Stomach (tissue), 9 donors: Measurements from ENCODE around the gene MRPL41. TPM values are rescaled to one million over a fixed set of nuclear protein-coding genes. Genes with fewer than 3 reads are reported as not detected.
"Not testable (repeated sequence)": the region's sequence is repeated elsewhere in the genome, so short reads cannot be mapped to it uniquely, and the experiment has no call there.

Experiments used
- DNase-seq, 2 donors: peaks; one replicate each; pipeline versions ENCODE4 v3.0.0 to v3.0.0-alpha.2; 2013 to 2019
- H3K27ac ChIP-seq, 5 donors: fragments of 200-600 bp in 4 of 5; sonication (generic) in 4 of 5; one replicate each; pipeline ENCODE4 v1.5.1; 2013 to 2019; ENCODE audit warnings: mild to moderate bottlenecking in 1 of 5, moderate library complexity in 1 of 5
- H3K27me3 ChIP-seq, 3 donors: fragments of 200-600 bp; sonication (generic); one replicate each; pipeline ENCODE4 v1.5.1; 2017 to 2019; ENCODE audit warnings: mixed run types in 1 of 3
- H3K36me3 ChIP-seq, 4 donors: fragments of 200-600 bp; sonication (generic); 1 replicate in 3 of 4; 2 replicates in 1 of 4; pipeline ENCODE4 v1.5.1; 2016 to 2019
- H3K4me1 ChIP-seq, 4 donors: fragments of 200-600 bp; sonication (generic); one replicate each; pipeline ENCODE4 v1.5.1; 2016 to 2019
- H3K4me3 ChIP-seq, 4 donors: fragments of 200-600 bp; sonication (generic) in 3 of 4; one replicate each; pipeline ENCODE4 v1.5.1; 2016 to 2019; ENCODE audit warnings: mild to moderate bottlenecking in 1 of 4
- H3K9me3 ChIP-seq, 4 donors: fragments of 200-600 bp; sonication (generic); one replicate each; pipeline ENCODE4 v1.5.1; 2016 to 2019
- EP300 ChIP-seq: sonication (generic); formaldehyde crosslinking; IDR thresholded peaks from one replicate; pipeline ENCODE4 v1.6.1; 2017; ENCODE audit warnings: antibody characterized with exemption
- POLR2A ChIP-seq, 4 donors: fragments of 450-650 bp; IDR thresholded peaks; one replicate each; pipeline ENCODE4 v1.6.1; 2016; ENCODE audit warnings: antibody characterized with exemption in 4 of 4, control low read depth in 2 of 4, mild to moderate bottlenecking in 1 of 4, moderate library complexity in 1 of 4
- POLR2AphosphoS5 ChIP-seq, 3 donors: sonication (generic); formaldehyde crosslinking; IDR thresholded peaks; one replicate each; pipeline ENCODE4 v1.6.1; 2016; ENCODE audit warnings: antibody characterized with exemption in 3 of 3
- WGBS, 5 donors: extraction: QIAGEN DNeasy Blood & Tissue Kit in 3 of 5; methylation state at CpG; one replicate each; pipeline versions ENCODE4 v1.1.5 to v1.1.7; 2013 to 2018; 5-methylcytosine and 5-hydroxymethylcytosine counted together
- intact Hi-C: fragments of 100-400 bp; cut with DNase I; formaldehyde crosslinking; loops from one replicate; pipeline ENCODE4 v1.15.1; 2023; ENCODE audit warnings: low total_unique reads
- polyA plus RNA-seq, 3 donors: library from polyadenylated mRNA; stranded (reverse); fragments of 200-250 nt; gene quantifications; one replicate each; pipeline ENCODE4 v1.2.3, GENCODE V29; 2013
- total RNA-seq, 5 donors: library from RNA; depleted of rRNA; stranded (reverse); fragments of >200 nt; gene quantifications; one replicate each; pipeline versions ENCODE4 v1.1.0 to v1.2.3, GENCODE V29; 2014 to 2016
- TF ChIP-seq, protein P1 (sequence below), 7 experiments: fragments of 450-650 bp in 4 of 7; fragments of 200-600 bp in 3 of 7; sonication (generic) in 3 of 7; IDR thresholded peaks; one replicate each; pipeline ENCODE4 v1.5.1; 2016 to 2019; ENCODE audit warnings: antibody characterized with exemption in 7 of 7, control low read depth in 2 of 7, mild to moderate bottlenecking in 1 of 7
- donor health status: healthy with polysubstance abuse.
- donor health status: Bipolar disorder and iron deficiency.
- donor health status: healthy.

The MRPL41 gene
- total and polyA plus RNA-seq, 8 donors, result 23.3 to 282 (median 101) TPM

DNA sequence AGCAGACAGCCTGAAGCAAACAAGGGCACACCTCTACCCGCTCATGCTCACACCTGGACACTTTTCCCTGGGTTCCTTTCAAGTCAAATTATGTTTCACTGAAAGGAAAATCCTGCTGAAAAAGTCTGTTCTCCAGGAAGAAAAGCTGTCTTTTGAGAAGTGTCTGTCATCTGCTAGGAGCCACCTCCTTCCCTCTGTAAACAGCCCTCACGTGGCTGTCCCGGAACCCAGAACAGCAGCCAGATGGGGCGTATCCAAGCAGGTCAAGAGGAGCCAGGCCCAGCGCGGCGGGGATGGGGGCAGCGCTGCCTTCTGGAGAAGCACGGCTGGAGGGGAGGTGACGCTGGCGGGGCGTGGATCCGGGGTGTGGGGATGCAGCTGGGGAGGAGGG, 1.5 kb upstream of the MRPL41 start, which contains the start of gene PNPLA7:
TSS of gene PNPLA7 (minus strand) at position 172 of the 391 bp plus-strand sequence. CDS start 205 bp downstream, outside the sequence.
- H3K9me3 ChIP-seq, result no peaks in the 10 kb centered on the region
- peak within 1 kb of the TSS; percentile 62 to 95 (median 77) for H3K4me3 ChIP-seq
- DNase-seq, result peak; percentile 93 to 96
- intact Hi-C loops, result no loop called here
- WGBS, 5 donors, result 1 to 5% (median 4%) methylated on average over 3 to 13 of the region's 13 CpGs
- peak within 1 kb of the TSS; percentile 87 to 96 (median 93) for H3K27ac ChIP-seq
- no peaks in the 10 kb centered on the region for H3K27me3 ChIP-seq
- H3K36me3 ChIP-seq, result peaks cover 8 to 27% (median 17%) of the 10 kb centered on the region in 4 donors
- peaks cover 18 to 53% (median 51%) of the 10 kb centered on the region in 4 donors for H3K4me1 ChIP-seq
- TF ChIP-seq POLR2AphosphoS5 (IDR thresholded peaks at IDR 0.05), result peak; percentile 69 to 81 (median 73)
- TF ChIP-seq, protein P1, sequence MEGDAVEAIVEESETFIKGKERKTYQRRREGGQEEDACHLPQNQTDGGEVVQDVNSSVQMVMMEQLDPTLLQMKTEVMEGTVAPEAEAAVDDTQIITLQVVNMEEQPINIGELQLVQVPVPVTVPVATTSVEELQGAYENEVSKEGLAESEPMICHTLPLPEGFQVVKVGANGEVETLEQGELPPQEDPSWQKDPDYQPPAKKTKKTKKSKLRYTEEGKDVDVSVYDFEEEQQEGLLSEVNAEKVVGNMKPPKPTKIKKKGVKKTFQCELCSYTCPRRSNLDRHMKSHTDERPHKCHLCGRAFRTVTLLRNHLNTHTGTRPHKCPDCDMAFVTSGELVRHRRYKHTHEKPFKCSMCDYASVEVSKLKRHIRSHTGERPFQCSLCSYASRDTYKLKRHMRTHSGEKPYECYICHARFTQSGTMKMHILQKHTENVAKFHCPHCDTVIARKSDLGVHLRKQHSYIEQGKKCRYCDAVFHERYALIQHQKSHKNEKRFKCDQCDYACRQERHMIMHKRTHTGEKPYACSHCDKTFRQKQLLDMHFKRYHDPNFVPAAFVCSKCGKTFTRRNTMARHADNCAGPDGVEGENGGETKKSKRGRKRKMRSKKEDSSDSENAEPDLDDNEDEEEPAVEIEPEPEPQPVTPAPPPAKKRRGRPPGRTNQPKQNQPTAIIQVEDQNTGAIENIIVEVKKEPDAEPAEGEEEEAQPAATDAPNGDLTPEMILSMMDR (IDR thresholded peaks at IDR 0.05), result no peak

DNA sequence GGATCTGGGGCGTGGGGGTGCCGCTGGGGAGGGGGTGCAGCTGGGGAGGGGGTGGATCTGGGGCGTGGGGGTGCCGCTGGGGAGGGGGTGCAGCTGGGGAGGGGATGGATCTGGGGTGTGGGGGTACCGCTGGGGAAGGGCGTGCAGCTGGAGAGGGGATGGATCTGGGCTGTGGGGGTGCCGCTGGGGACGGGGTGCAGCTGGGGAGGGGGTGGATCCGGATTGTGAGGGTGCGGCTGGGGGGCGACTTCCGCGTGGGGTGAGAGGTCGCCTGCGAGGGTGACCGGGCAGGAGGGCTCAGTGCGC, 768 bp upstream of the MRPL41 start:
- intact Hi-C loops, result not testable (repeated sequence)

DNA sequence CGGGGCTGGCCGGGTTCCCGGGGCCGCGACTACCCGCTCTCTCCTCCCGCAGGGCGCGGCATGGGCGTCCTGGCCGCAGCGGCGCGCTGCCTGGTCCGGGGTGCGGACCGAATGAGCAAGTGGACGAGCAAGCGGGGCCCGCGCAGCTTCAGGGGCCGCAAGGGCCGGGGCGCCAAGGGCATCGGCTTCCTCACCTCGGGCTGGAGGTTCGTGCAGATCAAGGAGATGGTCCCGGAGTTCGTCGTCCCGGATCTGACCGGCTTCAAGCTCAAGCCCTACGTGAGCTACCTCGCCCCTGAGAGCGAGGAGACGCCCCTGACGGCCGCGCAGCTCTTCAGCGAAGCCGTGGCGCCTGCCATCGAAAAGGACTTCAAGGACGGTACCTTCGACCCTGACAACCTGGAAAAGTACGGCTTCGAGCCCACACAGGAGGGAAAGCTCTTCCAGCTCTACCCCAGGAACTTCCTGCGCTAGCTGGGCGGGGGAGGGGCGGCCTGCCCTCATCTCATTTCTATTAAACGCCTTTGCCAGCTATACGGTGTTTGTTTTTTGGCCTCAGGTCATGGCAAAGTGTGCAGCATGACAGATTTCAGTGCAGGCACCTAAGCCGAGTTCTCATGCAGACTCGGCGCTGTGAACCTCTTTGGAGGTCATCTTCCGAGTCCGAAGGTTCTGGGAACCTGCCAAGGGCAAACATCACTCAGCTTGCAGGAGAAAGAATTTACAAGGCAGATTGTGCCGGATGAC, 516 bp downstream of the MRPL41 start:
- H3K36me3 ChIP-seq, result peaks cover 15 to 37% (median 35%) of the 10 kb centered on the region in 4 donors
- H3K4me1 ChIP-seq, result peaks cover 18 to 57% (median 51%) of the 10 kb centered on the region in 4 donors
- WGBS, 5 donors, result 4 to 15% (median 6%) methylated on average over 22 to 56 of the region's 58 CpGs
- H3K27me3 ChIP-seq, result no peaks in the 10 kb centered on the region
- DNase-seq, result peak in 1 of 2 donors; percentile 40
- peak overlapping the region; percentile 62 to 95 (median 77) for H3K4me3 ChIP-seq
- no peaks in the 10 kb centered on the region for H3K9me3 ChIP-seq
- H3K27ac ChIP-seq, result peak overlapping the region; percentile 82 to 95 (median 88)
- intact Hi-C loops, result no loop called here
- TF ChIP-seq POLR2AphosphoS5 (IDR thresholded peaks at IDR 0.05) (no peak), EP300 (no peak), POLR2A (IDR thresholded peaks at IDR 0.05) (no peak)
- TF ChIP-seq, protein P1 (IDR thresholded peaks at IDR 0.05), result no peak

More for the DNA sequence above, 768 bp upstream of the MRPL41 start:
- DNase-seq, H3K9me3 ChIP-seq, H3K27me3 ChIP-seq: not testable (repeated sequence)
- Histone ChIP-seq H3K27ac (peak overlapping the region; percentile 87 to 96 (median 93)), H3K36me3 (peaks cover 9 to 33% (median 23%) of the 10 kb centered on the region in 4 donors), H3K4me3 (peak overlapping the region; percentile 62 to 95 (median 77)), H3K4me1 (peaks cover 18 to 53% (median 51%) of the 10 kb centered on the region in 4 donors)
- WGBS, 5 donors, result 0 to 7% (median 1%) methylated on average over 3 to 17 of the region's 17 CpGs

DNA sequence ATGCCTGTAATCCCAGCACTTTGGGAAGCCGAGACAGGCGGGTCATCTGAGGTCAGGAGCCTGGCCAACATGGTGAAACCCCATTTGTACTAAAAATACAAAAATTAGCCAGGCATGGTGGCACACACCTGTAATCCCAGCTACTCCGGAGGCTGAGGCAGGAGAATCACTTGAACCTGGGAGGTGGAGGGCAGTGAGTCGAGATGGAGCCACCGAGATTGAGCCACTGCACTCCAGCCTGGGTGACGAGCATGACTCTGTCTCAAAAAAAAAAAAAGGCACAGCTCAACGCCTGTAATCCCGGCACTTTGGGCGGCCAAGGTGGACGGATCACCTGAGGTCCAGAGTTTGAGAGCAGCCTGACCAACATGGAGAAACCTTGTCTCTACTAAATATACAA, 2.0 kb downstream of the MRPL41 start:
- intact Hi-C loops, DNase-seq, H3K27me3 ChIP-seq, H3K9me3 ChIP-seq, H3K4me3 ChIP-seq, H3K27ac ChIP-seq: not testable (repeated sequence)
- peaks cover 22 to 51% (median 49%) of the 10 kb centered on the region in 4 donors for H3K36me3 ChIP-seq
- WGBS, 5 donors, result 85 to 93% (median 90%) methylated on average over 10 of the region's 10 CpGs
- H3K4me1 ChIP-seq, result peaks cover 15 to 43% (median 37%) of the 10 kb centered on the region in 4 donors

DNA sequence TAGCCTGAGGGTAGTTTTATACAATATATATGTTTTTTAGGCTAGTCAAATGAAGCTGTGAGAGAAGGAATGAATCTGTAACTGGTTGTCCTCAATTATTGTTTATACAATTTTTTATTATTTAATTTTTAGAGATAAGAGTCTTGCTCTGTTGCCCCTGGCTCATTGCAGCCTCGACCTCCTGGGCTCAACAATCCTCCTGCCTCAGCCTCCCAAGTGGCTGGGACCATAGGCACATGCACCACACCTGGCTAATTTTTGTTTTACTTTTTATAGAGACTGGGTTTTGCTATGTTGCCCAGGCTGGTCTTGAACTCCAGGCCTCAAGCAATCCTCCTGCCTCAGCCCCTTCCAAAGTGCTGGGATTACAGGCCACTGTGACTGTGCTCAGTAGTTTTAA, 2.7 kb downstream of the MRPL41 start:
- H3K4me3 ChIP-seq, result no peak overlapping the region
- DNase-seq, result no peak
- WGBS, 5 donors, result 76 to 95% (median 79%) methylated on average over 1 of the region's 1 CpG
- peaks cover 22 to 57% (median 53%) of the 10 kb centered on the region in 4 donors for H3K36me3 ChIP-seq
- H3K9me3 ChIP-seq, result no peaks in the 10 kb centered on the region
- intact Hi-C loops, result no loop called here
- no peaks in the 10 kb centered on the region for H3K27me3 ChIP-seq
- TF ChIP-seq POLR2A (IDR thresholded peaks at IDR 0.05) (no peak), EP300 (no peak), POLR2AphosphoS5 (IDR thresholded peaks at IDR 0.05) (no peak)
- TF ChIP-seq, protein P1 (IDR thresholded peaks at IDR 0.05), result no peak
- no peak overlapping the region for H3K27ac ChIP-seq
- peaks cover 15 to 36% (median 30%) of the 10 kb centered on the region in 4 donors for H3K4me1 ChIP-seq
